Liver (tissue), 9 donors: ENCODE measurements around the gene KCNK13. TPM values are rescaled to one million over a fixed set of nuclear protein-coding genes. Genes with fewer than 3 reads are reported as not detected.

Experiments
- DNase-seq: peaks from one replicate; pipeline ENCODE4 v3.0.0-alpha.2; 2017; ENCODE audit warnings: low spot score
- H3K27ac ChIP-seq, 2 donors: one replicate each; pipeline ENCODE4 v1.7.0; 2013; ENCODE audit warnings: inconsistent platforms in 2 of 2, low read length in 2 of 2, control low read depth in 1 of 2, low read depth in 1 of 2, mild to moderate bottlenecking in 1 of 2
- H3K27me3 ChIP-seq, 4 donors: one replicate each; pipeline versions ENCODE4 v1.6.1 to v1.7.0; 2013; ENCODE audit warnings: low read length in 3 of 4, inconsistent platforms in 1 of 4, mild to moderate bottlenecking in 1 of 4, moderate library complexity in 1 of 4; ENCODE audit not compliant: control insufficient read depth in 4 of 4, insufficient read depth in 4 of 4
- H3K36me3 ChIP-seq, 4 donors: one replicate each; pipeline versions ENCODE4 v1.6.1 to v1.7.0; 2013; ENCODE audit warnings: low read length in 3 of 4, mild to moderate bottlenecking in 3 of 4, low read depth in 1 of 4, moderate library complexity in 1 of 4; ENCODE audit not compliant: control insufficient read depth in 4 of 4, insufficient read depth in 3 of 4
- H3K4me1 ChIP-seq, 4 donors: one replicate each; pipeline versions ENCODE4 v1.6.1 to v1.7.0; 2013; ENCODE audit warnings: low read length in 3 of 4, mild to moderate bottlenecking in 3 of 4, moderate library complexity in 1 of 4; ENCODE audit not compliant: control insufficient read depth in 4 of 4, insufficient read depth in 4 of 4
- H3K4me3 ChIP-seq, 3 donors: one replicate each; pipeline versions ENCODE4 v1.6.1 to v1.7.0; 2013; ENCODE audit warnings: low read length in 3 of 3, control low read depth in 1 of 3, low read depth in 1 of 3, mild to moderate bottlenecking in 1 of 3
- H3K9ac ChIP-seq, 2 donors: one replicate each; pipeline ENCODE4 v1.7.0; 2013; ENCODE audit warnings: low read length in 2 of 2, mild to moderate bottlenecking in 2 of 2, moderate library complexity in 2 of 2, control low read depth in 1 of 2, low read depth in 1 of 2
- H3K9me3 ChIP-seq, 4 donors: one replicate each; pipeline versions ENCODE4 v1.6.1 to v1.7.0; 2013; ENCODE audit warnings: low read length in 3 of 4; ENCODE audit not compliant: control insufficient read depth in 4 of 4
- EGR1 ChIP-seq, 2 donors: IDR thresholded peaks; 2 replicates each; pipeline ENCODE4 v1.6.1; 2016 to 2018; ENCODE audit warnings: antibody characterized with exemption in 2 of 2, low read depth in 2 of 2
- FOXA1 ChIP-seq: IDR thresholded peaks from 2 replicates; pipeline ENCODE4 v1.6.1; 2016; ENCODE audit warnings: antibody characterized with exemption
- FOXA2 ChIP-seq: IDR thresholded peaks from 2 replicates; pipeline ENCODE4 v1.6.1; 2016; ENCODE audit warnings: antibody characterized with exemption
- GABPA ChIP-seq, 2 donors: IDR thresholded peaks in 1 of 2; conservative IDR thresholded peaks in 1 of 2; 2 replicates each; pipeline ENCODE4 v1.6.1; 2016; ENCODE audit warnings: antibody characterized with exemption in 2 of 2, mild to moderate bottlenecking in 1 of 2, moderate library complexity in 1 of 2
- HNF4A ChIP-seq, 2 donors: conservative IDR thresholded peaks; 2 replicates each; pipeline ENCODE4 v1.6.1; 2016; ENCODE audit warnings: antibody characterized with exemption in 2 of 2, mild to moderate bottlenecking in 2 of 2
- HNF4G ChIP-seq: IDR thresholded peaks from 2 replicates; pipeline ENCODE4 v1.6.1; 2016; ENCODE audit warnings: antibody characterized with exemption
- JUND ChIP-seq, 2 donors: IDR thresholded peaks; 2 replicates each; pipeline ENCODE4 v1.6.1; 2016; ENCODE audit warnings: antibody characterized with exemption in 2 of 2
- NR2F2 ChIP-seq: IDR thresholded peaks from 2 replicates; pipeline ENCODE4 v1.6.1; 2016; ENCODE audit warnings: antibody characterized with exemption
- RXRA ChIP-seq, 2 donors: IDR thresholded peaks; 2 replicates each; pipeline ENCODE4 v1.6.1; 2017 to 2018; ENCODE audit warnings: antibody characterized with exemption in 2 of 2, mild to moderate bottlenecking in 1 of 2
- SP1 ChIP-seq: IDR thresholded peaks from 2 replicates; pipeline ENCODE4 v1.6.1; 2018; ENCODE audit warnings: antibody characterized with exemption, mild to moderate bottlenecking
- TAF1 ChIP-seq: conservative IDR thresholded peaks from 2 replicates; pipeline ENCODE4 v1.6.1; 2016; ENCODE audit warnings: antibody characterized with exemption, mild to moderate bottlenecking
- YY1 ChIP-seq: IDR thresholded peaks from 2 replicates; pipeline ENCODE4 v1.6.1; 2016; ENCODE audit warnings: antibody characterized with exemption, mild to moderate bottlenecking
- WGBS: extraction: QIAGEN DNeasy Blood & Tissue Kit; methylation state at CpG from one replicate; pipeline ENCODE4 v1.1.7; 2013; 5-methylcytosine and 5-hydroxymethylcytosine counted together
- polyA plus RNA-seq, 2 donors: library from polyadenylated mRNA; stranded (reverse) in 1 of 2; unstranded in 1 of 2; fragments of 200-250 nt in 1 of 2; fragments of >200 nt in 1 of 2; fragmentation: Nextera tagmentation in 1 of 2; extraction: Ambion mirVana in 1 of 2; gene quantifications; one replicate each; pipeline versions ENCODE4 v1.2.1 to v1.2.3, GENCODE V29; 2013 to 2015
- total RNA-seq, 2 donors: library from RNA; depleted of rRNA; stranded (reverse); fragments of >200 nt; gene quantifications; one replicate each; pipeline ENCODE4 v1.2.3, GENCODE V29; 2014
- TF ChIP-seq, protein P1 (sequence below): IDR thresholded peaks from 2 replicates; pipeline ENCODE4 v1.6.1; 2016; ENCODE audit warnings: antibody characterized with exemption
- TF ChIP-seq, protein P2 (sequence below): fragments of 150-350 bp; IDR thresholded peaks from 2 replicates; pipeline ENCODE4 v1.5.1; 2017; ENCODE audit warnings: improper control_type of control experiment, low read depth, low read length; ENCODE audit not compliant: missing input control
- TF ChIP-seq, protein P3 (sequence below): IDR thresholded peaks from 2 replicates; pipeline ENCODE4 v1.6.1; 2016; ENCODE audit warnings: antibody characterized with exemption
- TF ChIP-seq, protein P4 (sequence below): IDR thresholded peaks from 2 replicates; pipeline ENCODE4 v1.6.1; 2016; ENCODE audit warnings: antibody characterized with exemption, mild to moderate bottlenecking
- TF ChIP-seq, protein P5 (sequence below): IDR thresholded peaks from 2 replicates; pipeline ENCODE4 v1.6.1; 2016; ENCODE audit warnings: antibody characterized with exemption
- donor health status: healthy.
- donor health status: healthy.
- donor health status: healthy.
- donor health status: healthy.
- donor health status: healthy.

Gene KCNK13
- total and polyA plus RNA-seq, 4 donors = 0.25 to 0.61 (median 0.38) TPM; not detected in 1

DNA sequence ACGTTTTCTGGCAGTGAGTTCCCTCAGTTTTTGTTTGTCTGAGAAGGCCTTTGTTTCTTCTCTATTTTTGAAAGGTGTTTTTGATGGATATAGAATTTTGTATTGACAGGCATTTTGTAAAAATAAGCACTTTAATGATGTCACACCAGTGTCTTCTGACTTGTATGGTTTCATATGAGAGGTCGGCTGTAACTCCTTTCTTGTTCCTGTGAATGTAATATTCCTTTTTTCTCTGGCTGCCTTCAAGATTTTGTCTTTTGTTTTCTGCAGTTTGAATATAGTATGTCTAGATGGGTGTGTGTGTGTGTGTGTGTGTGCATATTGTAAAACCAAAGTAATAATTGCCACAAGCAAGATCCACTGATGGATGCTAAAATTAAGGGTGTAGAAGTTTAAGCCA lies 126.8 kb downstream of the KCNK13 start (continued):
- TF ChIP-seq, protein P1, sequence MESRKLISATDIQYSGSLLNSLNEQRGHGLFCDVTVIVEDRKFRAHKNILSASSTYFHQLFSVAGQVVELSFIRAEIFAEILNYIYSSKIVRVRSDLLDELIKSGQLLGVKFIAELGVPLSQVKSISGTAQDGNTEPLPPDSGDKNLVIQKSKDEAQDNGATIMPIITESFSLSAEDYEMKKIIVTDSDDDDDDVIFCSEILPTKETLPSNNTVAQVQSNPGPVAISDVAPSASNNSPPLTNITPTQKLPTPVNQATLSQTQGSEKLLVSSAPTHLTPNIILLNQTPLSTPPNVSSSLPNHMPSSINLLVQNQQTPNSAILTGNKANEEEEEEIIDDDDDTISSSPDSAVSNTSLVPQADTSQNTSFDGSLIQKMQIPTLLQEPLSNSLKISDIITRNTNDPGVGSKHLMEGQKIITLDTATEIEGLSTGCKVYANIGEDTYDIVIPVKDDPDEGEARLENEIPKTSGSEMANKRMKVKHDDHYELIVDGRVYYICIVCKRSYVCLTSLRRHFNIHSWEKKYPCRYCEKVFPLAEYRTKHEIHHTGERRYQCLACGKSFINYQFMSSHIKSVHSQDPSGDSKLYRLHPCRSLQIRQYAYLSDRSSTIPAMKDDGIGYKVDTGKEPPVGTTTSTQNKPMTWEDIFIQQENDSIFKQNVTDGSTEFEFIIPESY = no peak

DNA sequence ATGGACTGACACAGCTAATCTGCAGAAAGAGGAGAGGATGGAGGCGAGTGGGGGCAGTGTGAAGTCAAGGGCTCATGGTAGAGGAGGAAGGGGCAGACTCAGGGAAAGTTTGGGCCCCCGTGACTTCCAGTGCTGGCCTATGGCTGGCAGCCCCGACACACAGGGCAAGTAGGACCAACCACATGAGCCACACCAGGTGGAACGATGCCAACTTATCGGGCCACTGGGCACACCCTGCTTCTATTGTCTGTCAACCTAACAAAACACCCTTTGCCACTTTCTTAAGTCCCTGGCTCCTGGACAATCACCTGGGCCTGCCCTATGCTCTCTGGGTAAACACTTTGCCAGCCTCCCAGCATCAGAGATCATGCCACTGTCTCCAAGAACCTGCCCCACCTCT lies 129.4 kb downstream of the KCNK13 start:
- no peak for TF ChIP-seq HNF4G
- no peak for TF ChIP-seq RXRA (IDR thresholded peaks at IDR 0.05)
- TF ChIP-seq NR2F2 = no peak
- TF ChIP-seq FOXA2 = no peak
- TF ChIP-seq FOXA1 = no peak
- TF ChIP-seq EGR1 (IDR thresholded peaks at IDR 0.05; ENCODE audit: low read depth in 2 of 2) = no peak
- TF ChIP-seq, protein P2, sequence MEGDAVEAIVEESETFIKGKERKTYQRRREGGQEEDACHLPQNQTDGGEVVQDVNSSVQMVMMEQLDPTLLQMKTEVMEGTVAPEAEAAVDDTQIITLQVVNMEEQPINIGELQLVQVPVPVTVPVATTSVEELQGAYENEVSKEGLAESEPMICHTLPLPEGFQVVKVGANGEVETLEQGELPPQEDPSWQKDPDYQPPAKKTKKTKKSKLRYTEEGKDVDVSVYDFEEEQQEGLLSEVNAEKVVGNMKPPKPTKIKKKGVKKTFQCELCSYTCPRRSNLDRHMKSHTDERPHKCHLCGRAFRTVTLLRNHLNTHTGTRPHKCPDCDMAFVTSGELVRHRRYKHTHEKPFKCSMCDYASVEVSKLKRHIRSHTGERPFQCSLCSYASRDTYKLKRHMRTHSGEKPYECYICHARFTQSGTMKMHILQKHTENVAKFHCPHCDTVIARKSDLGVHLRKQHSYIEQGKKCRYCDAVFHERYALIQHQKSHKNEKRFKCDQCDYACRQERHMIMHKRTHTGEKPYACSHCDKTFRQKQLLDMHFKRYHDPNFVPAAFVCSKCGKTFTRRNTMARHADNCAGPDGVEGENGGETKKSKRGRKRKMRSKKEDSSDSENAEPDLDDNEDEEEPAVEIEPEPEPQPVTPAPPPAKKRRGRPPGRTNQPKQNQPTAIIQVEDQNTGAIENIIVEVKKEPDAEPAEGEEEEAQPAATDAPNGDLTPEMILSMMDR = no peak
- TF ChIP-seq GABPA (IDR thresholded peaks at IDR 0.05 in 1 of 2, conservative IDR thresholded peaks at IDR 0.05 in 1 of 2) = no peak
- TF ChIP-seq SP1 = no peak
- TF ChIP-seq, protein P3, sequence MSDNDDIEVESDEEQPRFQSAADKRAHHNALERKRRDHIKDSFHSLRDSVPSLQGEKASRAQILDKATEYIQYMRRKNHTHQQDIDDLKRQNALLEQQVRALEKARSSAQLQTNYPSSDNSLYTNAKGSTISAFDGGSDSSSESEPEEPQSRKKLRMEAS = no peak
- TF ChIP-seq, protein P1 = no peak
- no peak for TF ChIP-seq TAF1
- TF ChIP-seq JUND (IDR thresholded peaks at IDR 0.05) = no peak
- no peak for TF ChIP-seq YY1
- TF ChIP-seq, protein P4, sequence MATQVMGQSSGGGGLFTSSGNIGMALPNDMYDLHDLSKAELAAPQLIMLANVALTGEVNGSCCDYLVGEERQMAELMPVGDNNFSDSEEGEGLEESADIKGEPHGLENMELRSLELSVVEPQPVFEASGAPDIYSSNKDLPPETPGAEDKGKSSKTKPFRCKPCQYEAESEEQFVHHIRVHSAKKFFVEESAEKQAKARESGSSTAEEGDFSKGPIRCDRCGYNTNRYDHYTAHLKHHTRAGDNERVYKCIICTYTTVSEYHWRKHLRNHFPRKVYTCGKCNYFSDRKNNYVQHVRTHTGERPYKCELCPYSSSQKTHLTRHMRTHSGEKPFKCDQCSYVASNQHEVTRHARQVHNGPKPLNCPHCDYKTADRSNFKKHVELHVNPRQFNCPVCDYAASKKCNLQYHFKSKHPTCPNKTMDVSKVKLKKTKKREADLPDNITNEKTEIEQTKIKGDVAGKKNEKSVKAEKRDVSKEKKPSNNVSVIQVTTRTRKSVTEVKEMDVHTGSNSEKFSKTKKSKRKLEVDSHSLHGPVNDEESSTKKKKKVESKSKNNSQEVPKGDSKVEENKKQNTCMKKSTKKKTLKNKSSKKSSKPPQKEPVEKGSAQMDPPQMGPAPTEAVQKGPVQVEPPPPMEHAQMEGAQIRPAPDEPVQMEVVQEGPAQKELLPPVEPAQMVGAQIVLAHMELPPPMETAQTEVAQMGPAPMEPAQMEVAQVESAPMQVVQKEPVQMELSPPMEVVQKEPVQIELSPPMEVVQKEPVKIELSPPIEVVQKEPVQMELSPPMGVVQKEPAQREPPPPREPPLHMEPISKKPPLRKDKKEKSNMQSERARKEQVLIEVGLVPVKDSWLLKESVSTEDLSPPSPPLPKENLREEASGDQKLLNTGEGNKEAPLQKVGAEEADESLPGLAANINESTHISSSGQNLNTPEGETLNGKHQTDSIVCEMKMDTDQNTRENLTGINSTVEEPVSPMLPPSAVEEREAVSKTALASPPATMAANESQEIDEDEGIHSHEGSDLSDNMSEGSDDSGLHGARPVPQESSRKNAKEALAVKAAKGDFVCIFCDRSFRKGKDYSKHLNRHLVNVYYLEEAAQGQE = no peak
- TF ChIP-seq, protein P5, sequence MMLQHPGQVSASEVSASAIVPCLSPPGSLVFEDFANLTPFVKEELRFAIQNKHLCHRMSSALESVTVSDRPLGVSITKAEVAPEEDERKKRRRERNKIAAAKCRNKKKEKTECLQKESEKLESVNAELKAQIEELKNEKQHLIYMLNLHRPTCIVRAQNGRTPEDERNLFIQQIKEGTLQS = no peak
- TF ChIP-seq HNF4A (conservative IDR thresholded peaks at IDR 0.05) = no peak
- 81% methylated on average over 5 of the region's 5 CpGs for WGBS
- no peak for DNase-seq
- H3K4me3 ChIP-seq = no peak overlapping the region
- no peaks in the 10 kb centered on the region for H3K36me3 ChIP-seq
- no peak overlapping the region for H3K9ac ChIP-seq
- H3K4me1 ChIP-seq = no peaks in the 10 kb centered on the region
- H3K9me3 ChIP-seq = no peaks in the 10 kb centered on the region
- H3K27me3 ChIP-seq = peaks cover 0 to 2% (median under 1%) of the 10 kb centered on the region in 4 donors
- H3K27ac ChIP-seq = no peak overlapping the region
